NB4 (cell line): ENCODE results near the gene KANSL3.

Experiments used
- CTCF ChIP-seq: IDR thresholded peaks from one replicate; pipeline ENCODE4 v1.5.1; 2012; ENCODE audit warnings: low read depth, low read length
- MAX ChIP-seq: IDR thresholded peaks from 2 replicates; pipeline ENCODE4 v1.6.1; 2011; ENCODE audit warnings: low read depth, low read length
- POLR2A ChIP-seq: IDR thresholded peaks from 2 replicates; pipeline ENCODE4 v1.6.1; 2011; ENCODE audit warnings: mild to moderate bottlenecking; ENCODE audit not compliant: insufficient read length; ENCODE audit errors: extremely low read depth

GRCh38 chr2:96574364-96574763 lies 63.7 kb downstream of the KANSL3 start:
- TF ChIP-seq CTCF: peak; percentile 23
- no peak for TF ChIP-seq POLR2A
- TF ChIP-seq MAX: no peak
